ENCODE results near the gene NHLRC1.

NHLRC1 gene

DNA sequence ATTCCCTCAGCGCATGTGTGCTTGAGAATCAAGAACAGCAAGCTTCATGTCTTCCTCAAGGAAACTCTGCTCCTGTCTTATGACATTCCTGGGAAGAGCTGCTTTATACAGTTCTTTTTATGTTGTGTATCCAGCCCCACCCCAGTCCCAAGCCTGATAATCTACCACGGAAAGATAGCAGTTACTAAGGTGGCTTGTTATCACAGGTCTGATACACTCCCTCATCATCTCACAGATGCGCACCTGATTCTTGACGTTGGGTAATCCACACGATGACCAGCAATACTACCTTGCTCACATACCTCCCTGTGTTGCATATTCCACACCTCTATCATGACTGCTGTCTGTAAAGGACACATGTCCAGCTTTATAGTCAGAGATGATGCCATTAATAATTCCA lies 3.2 kb downstream of the NHLRC1 start:
- DNase-seq (ENCODE audit: low read depth): no peak
- H3K4me3 ChIP-seq (replicated peaks; ENCODE audit: low read depth, low read length): no peak overlapping the region
- no peak for TF ChIP-seq CTCF (IDR thresholded peaks at IDR 0.05; ENCODE audit: low read length, missing control alignments)

DNA sequence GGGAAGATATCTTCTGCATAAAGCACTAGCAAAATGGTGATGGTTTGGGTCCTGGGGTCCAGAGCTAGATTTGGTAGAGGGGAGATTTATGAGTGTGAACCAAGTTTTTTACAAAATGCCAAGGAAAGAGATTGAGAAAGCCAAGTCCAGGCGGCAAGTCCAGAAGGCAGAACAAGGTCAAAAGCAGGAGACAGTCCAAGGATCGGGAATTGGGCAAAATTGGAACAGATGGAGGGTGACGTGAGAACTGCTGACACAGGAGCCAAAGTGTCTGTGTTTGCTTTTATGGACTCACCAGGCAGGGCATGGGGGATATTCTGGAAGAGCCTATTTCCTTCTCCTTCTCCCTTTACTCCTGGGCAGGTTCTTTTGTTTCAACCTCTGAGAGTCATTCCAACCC lies 4.1 kb downstream of the NHLRC1 start:
- no peak overlapping the region for H3K4me3 ChIP-seq (replicated peaks; ENCODE audit: low read depth, low read length)
- no peak for TF ChIP-seq CTCF (IDR thresholded peaks at IDR 0.05; ENCODE audit: low read length, missing control alignments)
- DNase-seq (ENCODE audit: low read depth): no peak

DNA sequence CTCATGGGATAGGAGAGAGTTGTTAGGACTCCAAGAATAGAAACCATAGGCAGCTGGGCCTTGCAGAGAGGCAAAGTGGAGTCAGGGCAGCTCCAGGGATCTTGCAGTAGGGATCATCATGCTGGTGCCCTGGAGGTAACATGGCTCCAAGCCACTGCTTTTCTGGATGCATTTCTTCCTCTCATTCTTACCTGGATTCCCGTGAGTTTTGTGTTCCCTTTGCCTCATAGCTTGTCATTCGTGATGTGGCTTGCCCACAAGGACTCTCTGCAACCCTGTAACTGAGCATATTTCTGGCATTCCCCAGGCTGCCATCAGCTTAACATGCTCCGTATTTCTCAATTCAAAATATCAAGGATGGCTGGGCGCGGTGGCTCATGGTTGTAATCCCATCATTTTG lies 5.3 kb downstream of the NHLRC1 start:
- H3K4me3 ChIP-seq (replicated peaks; ENCODE audit: low read depth, low read length): no peak overlapping the region
- no peak for TF ChIP-seq CTCF (IDR thresholded peaks at IDR 0.05; ENCODE audit: low read length, missing control alignments)
- DNase-seq (ENCODE audit: low read depth): no peak

DNA sequence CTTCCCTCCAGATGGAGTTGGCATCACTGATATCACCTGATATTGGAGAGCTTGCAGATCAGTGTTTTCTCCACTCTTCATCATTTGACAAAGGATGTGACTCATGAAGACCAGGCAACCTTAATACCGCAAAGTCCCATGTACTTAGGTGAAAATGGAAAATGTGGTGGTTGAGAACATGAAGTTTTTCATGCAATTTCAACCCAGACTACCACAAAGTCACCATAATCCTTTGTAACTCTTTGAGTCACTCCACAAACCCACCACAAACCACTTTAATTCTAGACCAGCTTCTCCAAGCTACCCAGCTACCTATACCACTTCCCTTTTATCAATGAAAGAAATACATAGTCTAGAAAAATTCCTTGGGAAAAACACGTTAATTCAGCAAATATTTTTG lies 7.1 kb downstream of the NHLRC1 start:
- no peak for DNase-seq (ENCODE audit: low read depth)
- no peak for TF ChIP-seq CTCF (IDR thresholded peaks at IDR 0.05; ENCODE audit: low read length, missing control alignments)
- no peak overlapping the region for H3K4me3 ChIP-seq (replicated peaks; ENCODE audit: low read depth, low read length)

- no peak for TF ChIP-seq CTCF (IDR thresholded peaks at IDR 0.05; ENCODE audit: low read length, missing control alignments)
- no peak for DNase-seq (ENCODE audit: low read depth)
- H3K4me3 ChIP-seq (replicated peaks; ENCODE audit: low read depth, low read length): no peak overlapping the region
Observed at GRCh38 chr6:18110162-18110561, 12.3 kb downstream of the NHLRC1 start.

DNA sequence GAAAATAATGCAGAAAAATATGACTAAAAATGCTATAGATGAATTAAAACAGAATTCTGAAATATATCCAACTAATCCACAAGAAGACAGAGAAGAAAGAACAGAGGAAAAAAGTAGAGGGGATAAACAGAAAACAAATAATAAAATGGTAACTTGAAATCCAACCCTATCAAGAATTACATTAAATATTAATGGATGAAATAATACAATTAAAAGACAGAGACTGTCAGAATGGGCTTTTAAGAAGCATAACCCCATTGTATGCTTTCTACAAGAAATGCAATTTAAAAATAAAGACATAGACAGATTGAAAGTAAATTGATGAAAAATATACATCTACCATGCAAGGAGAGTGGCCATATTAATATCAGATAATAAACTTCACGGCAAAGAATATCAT lies 15.4 kb downstream of the NHLRC1 start:
- no peak for TF ChIP-seq CTCF (IDR thresholded peaks at IDR 0.05; ENCODE audit: low read length, missing control alignments)
- DNase-seq (ENCODE audit: low read depth): no peak
- no peak overlapping the region for H3K4me3 ChIP-seq (replicated peaks; ENCODE audit: low read depth, low read length)

- DNase-seq (ENCODE audit: low read depth): no peak
Observed at GRCh38 chr6:18102783-18103509, 19.5 kb downstream of the NHLRC1 start.

More at GRCh38 chr6:18102783-18103509, 19.5 kb downstream of the NHLRC1 start:
- TF ChIP-seq CTCF (IDR thresholded peaks at IDR 0.05; ENCODE audit: low read length, missing control alignments): no peak
- no peak overlapping the region for H3K4me3 ChIP-seq (replicated peaks; ENCODE audit: low read depth, low read length)

Data from fibroblast of pulmonary artery (primary cell).